BJ (cell line): ENCODE results near the gene ZMYM4. TPM values are rescaled to one million over a fixed set of nuclear protein-coding genes. Genes with fewer than 3 reads are reported as not detected.

Experiments used
- CTCF ChIA-PET: fragments of 350-600 bp; formaldehyde crosslinking; extraction: SDS; loops from one replicate; lab custom pipeline; 2021; ENCODE audit warnings: antibody characterized with exemption, inconsistent platforms; lab: Yijun Ruan, JAX
- POLR2A ChIA-PET: fragments of 300-600 bp; sonication (Branson Sonifier 250); formaldehyde crosslinking; extraction: SDS; loops from one replicate; lab custom pipeline; 2021; ENCODE audit warnings: antibody characterized with exemption; lab: Charles Lee
- DNase-seq: peaks from one replicate; pipeline ENCODE4 v3.0.0-alpha.2; 2011; ENCODE audit warnings: low read depth
- H3K27me3 ChIP-seq: 2 replicates; pipeline ENCODE4 v1.6.0; 2011; ENCODE audit warnings: low read length; ENCODE audit not compliant: control insufficient read depth, insufficient read depth
- H3K36me3 ChIP-seq: 2 replicates; pipeline ENCODE4 v1.5.1; 2011; ENCODE audit warnings: low read length; ENCODE audit not compliant: control insufficient read depth, insufficient read depth
- H3K4me3 ChIP-seq: 2 replicates; pipeline ENCODE4 v1.5.1; 2011; ENCODE audit warnings: low read depth, mild to moderate bottlenecking, control low read depth, low read length
- CTCF ChIP-seq: IDR thresholded peaks from 2 replicates; pipeline ENCODE4 v1.5.1; 2011; ENCODE audit warnings: low read depth, mild to moderate bottlenecking, control low read depth, inconsistent platforms, low read length, moderate library complexity; ENCODE audit not compliant: insufficient read depth
- polyA plus RNA-seq: library from polyadenylated mRNA; depleted of rRNA; stranded (reverse); fragments of >200 nt; gene quantifications from 2 replicates; pipeline ENCODE4 v1.2.3, GENCODE V29; 2011

Gene ZMYM4
- polyA plus RNA-seq, 1 experiment, result 19.2 TPM

- ChIA-PET POLR2A (no interaction called here), CTCF (no interaction called here)
- no peak overlapping the region for H3K4me3 ChIP-seq
- no peaks in the 10 kb centered on the region for H3K27me3 ChIP-seq
- no peaks in the 10 kb centered on the region for H3K36me3 ChIP-seq
- no peak for TF ChIP-seq CTCF
- DNase-seq, result no peak
Observed at GRCh38 chr1:35247256-35247655, 21.3 kb upstream of the ZMYM4 start.

- no peak for TF ChIP-seq CTCF
- CTCF ChIA-PET, result no interaction called here
- no peak overlapping the region for H3K4me3 ChIP-seq
- no peaks in the 10 kb centered on the region for H3K27me3 ChIP-seq
- no peaks in the 10 kb centered on the region for H3K36me3 ChIP-seq
- DNase-seq, result no peak
- POLR2A ChIA-PET, result no interaction called here
Observed at GRCh38 chr1:35253941-35254340, 14.6 kb upstream of the ZMYM4 start.

- H3K36me3 ChIP-seq, result no peaks in the 10 kb centered on the region
- ChIA-PET CTCF (no interaction called here), POLR2A (no interaction called here)
- H3K27me3 ChIP-seq, result no peaks in the 10 kb centered on the region
- DNase-seq, result no peak
- no peak overlapping the region for H3K4me3 ChIP-seq
- TF ChIP-seq CTCF, result no peak
Observed at GRCh38 chr1:35255276-35255675, 13.2 kb upstream of the ZMYM4 start.

- no peaks in the 10 kb centered on the region for H3K27me3 ChIP-seq
- no peak for DNase-seq
- POLR2A ChIA-PET, result no interaction called here
- no peak for TF ChIP-seq CTCF
- CTCF ChIA-PET, result no interaction called here
- no peak overlapping the region for H3K4me3 ChIP-seq
- no peaks in the 10 kb centered on the region for H3K36me3 ChIP-seq
Observed at GRCh38 chr1:35259561-35259960, 8.9 kb upstream of the ZMYM4 start.

GRCh38 chr1:35261412-35262120 lies 6.9 kb upstream of the ZMYM4 start:
- TF ChIP-seq CTCF, result no peak

More at GRCh38 chr1:35261412-35262120, 6.9 kb upstream of the ZMYM4 start:
- CTCF ChIA-PET, result interaction anchor here (0.9 to 1.6 kb wide), 2 partner anchors 11 to 39 kb away, joined by 3 read pairs; no protein-coding TSS in a partner anchor
- Histone ChIP-seq H3K36me3 (no peaks in the 10 kb centered on the region), H3K4me3 (no peak overlapping the region), H3K27me3 (no peaks in the 10 kb centered on the region)
- no peak for DNase-seq
- POLR2A ChIA-PET, result no interaction called here
